ENCODE measurements around the gene PREP.

DNA sequence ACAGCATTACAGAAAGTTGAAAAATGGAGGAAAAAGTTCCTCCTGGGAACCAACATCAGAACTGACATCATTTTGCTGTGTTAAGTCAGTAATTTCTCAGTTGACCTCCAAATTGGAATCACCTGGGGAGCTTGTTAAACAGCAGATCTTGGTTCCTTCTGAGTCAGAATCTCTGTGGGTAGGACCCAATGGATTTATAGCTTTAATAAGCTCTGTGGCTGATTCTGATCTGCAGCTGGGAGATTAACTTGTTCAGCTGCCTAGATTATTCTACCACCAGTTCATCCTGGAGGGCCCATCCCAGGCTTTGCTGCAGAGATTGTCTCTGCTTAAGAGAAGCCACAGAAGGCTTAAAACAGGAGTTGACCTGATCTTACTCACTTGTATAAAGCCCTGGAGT lies 132.4 kb downstream of the PREP start:
- TF ChIP-seq, protein P1, sequence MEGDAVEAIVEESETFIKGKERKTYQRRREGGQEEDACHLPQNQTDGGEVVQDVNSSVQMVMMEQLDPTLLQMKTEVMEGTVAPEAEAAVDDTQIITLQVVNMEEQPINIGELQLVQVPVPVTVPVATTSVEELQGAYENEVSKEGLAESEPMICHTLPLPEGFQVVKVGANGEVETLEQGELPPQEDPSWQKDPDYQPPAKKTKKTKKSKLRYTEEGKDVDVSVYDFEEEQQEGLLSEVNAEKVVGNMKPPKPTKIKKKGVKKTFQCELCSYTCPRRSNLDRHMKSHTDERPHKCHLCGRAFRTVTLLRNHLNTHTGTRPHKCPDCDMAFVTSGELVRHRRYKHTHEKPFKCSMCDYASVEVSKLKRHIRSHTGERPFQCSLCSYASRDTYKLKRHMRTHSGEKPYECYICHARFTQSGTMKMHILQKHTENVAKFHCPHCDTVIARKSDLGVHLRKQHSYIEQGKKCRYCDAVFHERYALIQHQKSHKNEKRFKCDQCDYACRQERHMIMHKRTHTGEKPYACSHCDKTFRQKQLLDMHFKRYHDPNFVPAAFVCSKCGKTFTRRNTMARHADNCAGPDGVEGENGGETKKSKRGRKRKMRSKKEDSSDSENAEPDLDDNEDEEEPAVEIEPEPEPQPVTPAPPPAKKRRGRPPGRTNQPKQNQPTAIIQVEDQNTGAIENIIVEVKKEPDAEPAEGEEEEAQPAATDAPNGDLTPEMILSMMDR (IDR thresholded peaks at IDR 0.05; ENCODE audit: insufficient read depth, low read length) = no peak
- no peak for TF ChIP-seq POLR2AphosphoS5 (IDR thresholded peaks at IDR 0.05; ENCODE audit: low read depth)
- TF ChIP-seq, protein P2, sequence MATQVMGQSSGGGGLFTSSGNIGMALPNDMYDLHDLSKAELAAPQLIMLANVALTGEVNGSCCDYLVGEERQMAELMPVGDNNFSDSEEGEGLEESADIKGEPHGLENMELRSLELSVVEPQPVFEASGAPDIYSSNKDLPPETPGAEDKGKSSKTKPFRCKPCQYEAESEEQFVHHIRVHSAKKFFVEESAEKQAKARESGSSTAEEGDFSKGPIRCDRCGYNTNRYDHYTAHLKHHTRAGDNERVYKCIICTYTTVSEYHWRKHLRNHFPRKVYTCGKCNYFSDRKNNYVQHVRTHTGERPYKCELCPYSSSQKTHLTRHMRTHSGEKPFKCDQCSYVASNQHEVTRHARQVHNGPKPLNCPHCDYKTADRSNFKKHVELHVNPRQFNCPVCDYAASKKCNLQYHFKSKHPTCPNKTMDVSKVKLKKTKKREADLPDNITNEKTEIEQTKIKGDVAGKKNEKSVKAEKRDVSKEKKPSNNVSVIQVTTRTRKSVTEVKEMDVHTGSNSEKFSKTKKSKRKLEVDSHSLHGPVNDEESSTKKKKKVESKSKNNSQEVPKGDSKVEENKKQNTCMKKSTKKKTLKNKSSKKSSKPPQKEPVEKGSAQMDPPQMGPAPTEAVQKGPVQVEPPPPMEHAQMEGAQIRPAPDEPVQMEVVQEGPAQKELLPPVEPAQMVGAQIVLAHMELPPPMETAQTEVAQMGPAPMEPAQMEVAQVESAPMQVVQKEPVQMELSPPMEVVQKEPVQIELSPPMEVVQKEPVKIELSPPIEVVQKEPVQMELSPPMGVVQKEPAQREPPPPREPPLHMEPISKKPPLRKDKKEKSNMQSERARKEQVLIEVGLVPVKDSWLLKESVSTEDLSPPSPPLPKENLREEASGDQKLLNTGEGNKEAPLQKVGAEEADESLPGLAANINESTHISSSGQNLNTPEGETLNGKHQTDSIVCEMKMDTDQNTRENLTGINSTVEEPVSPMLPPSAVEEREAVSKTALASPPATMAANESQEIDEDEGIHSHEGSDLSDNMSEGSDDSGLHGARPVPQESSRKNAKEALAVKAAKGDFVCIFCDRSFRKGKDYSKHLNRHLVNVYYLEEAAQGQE (IDR thresholded peaks at IDR 0.05; ENCODE audit: insufficient replicate concordance, low read depth) = no peak
